ENCODE results near the gene CCDC12. TPM values are rescaled to one million over a fixed set of nuclear protein-coding genes. Genes with fewer than 3 reads are reported as not detected.
A peak's percentile ranks its signal among the peaks of the same experiment; 100 is the strongest.

The CCDC12 gene
- total RNA-seq (97.3 and 99.0 TPM in 2 replicates), polyA plus RNA-seq (84.0 and 96.7 TPM in 2 replicates), polyA minus RNA-seq (57.4 and 74.1 TPM in 2 replicates)
- total RNA-seq (2013): 76.4 TPM

GRCh38 chr3:46976326-46977190 lies at the start of gene CCDC12:
Gene CCDC12 (minus strand): TSS chr3:46976745. CDS start chr3:46976732, 13 bp downstream.
- no peaks in the 10 kb centered on the region for H3K27me3 ChIP-seq (replicated peaks in 1 of 4; ENCODE audit: control extremely low read depth in 1 of 4, control insufficient read depth in 3 of 4, insufficient read depth in 4 of 4, low read length in 3 of 4)
- TF ChIP-seq, protein P1, sequence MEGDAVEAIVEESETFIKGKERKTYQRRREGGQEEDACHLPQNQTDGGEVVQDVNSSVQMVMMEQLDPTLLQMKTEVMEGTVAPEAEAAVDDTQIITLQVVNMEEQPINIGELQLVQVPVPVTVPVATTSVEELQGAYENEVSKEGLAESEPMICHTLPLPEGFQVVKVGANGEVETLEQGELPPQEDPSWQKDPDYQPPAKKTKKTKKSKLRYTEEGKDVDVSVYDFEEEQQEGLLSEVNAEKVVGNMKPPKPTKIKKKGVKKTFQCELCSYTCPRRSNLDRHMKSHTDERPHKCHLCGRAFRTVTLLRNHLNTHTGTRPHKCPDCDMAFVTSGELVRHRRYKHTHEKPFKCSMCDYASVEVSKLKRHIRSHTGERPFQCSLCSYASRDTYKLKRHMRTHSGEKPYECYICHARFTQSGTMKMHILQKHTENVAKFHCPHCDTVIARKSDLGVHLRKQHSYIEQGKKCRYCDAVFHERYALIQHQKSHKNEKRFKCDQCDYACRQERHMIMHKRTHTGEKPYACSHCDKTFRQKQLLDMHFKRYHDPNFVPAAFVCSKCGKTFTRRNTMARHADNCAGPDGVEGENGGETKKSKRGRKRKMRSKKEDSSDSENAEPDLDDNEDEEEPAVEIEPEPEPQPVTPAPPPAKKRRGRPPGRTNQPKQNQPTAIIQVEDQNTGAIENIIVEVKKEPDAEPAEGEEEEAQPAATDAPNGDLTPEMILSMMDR (IDR thresholded peaks at IDR 0.05): no peak
- TF ChIP-seq EZH2 (IDR thresholded peaks at IDR 0.05; ENCODE audit: borderline replicate concordance, insufficient read depth, low read depth, low read length, poor library complexity, severe bottlenecking): no peak
- H3K4me3 ChIP-seq (ENCODE audit: control extremely low read depth in 1 of 5, extremely low read depth in 1 of 5, insufficient read depth in 1 of 5, low read depth in 2 of 5, low read length in 4 of 5): peak within 1 kb of the TSS; percentile 63 to 91 (median 85)
- no peaks in the 10 kb centered on the region for H3K36me3 ChIP-seq (replicated peaks in 1 of 2; ENCODE audit: control extremely low read depth in 1 of 2, control insufficient read depth in 1 of 2, extremely low read depth in 1 of 2, insufficient read depth in 2 of 2, low read length in 1 of 2)
- H3K9me3 Mint-ChIP-seq (ENCODE audit: insufficient read depth): no peaks in the 10 kb centered on the region
- peaks cover 89% of the 10 kb centered on the region for H3K79me2 ChIP-seq (ENCODE audit: control insufficient read depth, insufficient read depth, low read length)
- H3K4me1 ChIP-seq (ENCODE audit: control insufficient read depth in 2 of 2, insufficient read depth in 2 of 2, low read length in 2 of 2): peaks cover 69 to 87% of the 10 kb centered on the region in 2 donors
- H3K4me1 Mint-ChIP-seq: peaks cover 69% of the 10 kb centered on the region
- peak within 1 kb of the TSS; percentile 99 for H2AFZ ChIP-seq (ENCODE audit: insufficient read depth, low read depth, low read length, poor library complexity, severe bottlenecking)
- ATAC-seq (ENCODE audit: low read depth) (peak; percentile 75), DNase-seq (peak; percentile 98)
- H3K9ac ChIP-seq (ENCODE audit: low read length): peak within 1 kb of the TSS; percentile 88
- H4K20me1 ChIP-seq (ENCODE audit: control insufficient read depth, insufficient read depth, low read length, poor library complexity, severe bottlenecking): peaks cover 47% of the 10 kb centered on the region
- POLR2A ChIA-PET: interaction anchor here (0.6 to 2.1 kb wide), 19 partner anchors 11 to 803 kb away, joined by 3 to 14 read pairs (median 4); partner anchors contain the start of gene SETD2
- H3K27ac Mint-ChIP-seq: peak within 1 kb of the TSS; percentile 97
- WGBS (ENCODE audit: insufficient coverage): under 1% methylated on average over 50 of the region's 64 CpGs
- no peaks in the 10 kb centered on the region for H3K9me3 ChIP-seq (ENCODE audit: control extremely low read depth in 1 of 3, control insufficient read depth in 2 of 3, insufficient read depth in 1 of 3, low read length in 2 of 3)
- peak within 1 kb of the TSS; percentile 96 for H3K4me3 Mint-ChIP-seq
- H3K4me2 ChIP-seq (replicated peaks; ENCODE audit: low read depth, low read length, poor library complexity, severe bottlenecking): peak within 1 kb of the TSS; percentile 90
- CTCF ChIA-PET: interaction anchor here (0.6 to 1.1 kb wide), 5 partner anchors 10 to 91 kb away, joined by 3 to 4 read pairs (median 3); no protein-coding TSS in a partner anchor
- H3K27me3 Mint-ChIP-seq: no peaks in the 10 kb centered on the region
- intact Hi-C loops (cut with micrococcal nuclease): loop anchor here (1.0 to 5.0 kb wide), 6 partner anchors 14 to 806 kb away; partner anchors contain the start of genes KIF9, KLHL18, SETD2 and SMARCC1
- peak within 1 kb of the TSS; percentile 75 to 88 for H3K27ac ChIP-seq (ENCODE audit: low read length in 2 of 2)

GRCh38 chr3:47024932-47025331 lies 48.4 kb upstream of the CCDC12 start:
- H3K4me3 Mint-ChIP-seq: no peak overlapping the region
- intact Hi-C loops (cut with micrococcal nuclease): no loop called here
- H3K9me3 Mint-ChIP-seq (ENCODE audit: insufficient read depth): peaks cover 3% of the 10 kb centered on the region
- H3K27ac ChIP-seq (ENCODE audit: low read length in 2 of 2): no peak overlapping the region
- H3K4me3 ChIP-seq (ENCODE audit: control extremely low read depth in 1 of 5, extremely low read depth in 1 of 5, insufficient read depth in 1 of 5, low read depth in 2 of 5, low read length in 4 of 5): no peak overlapping the region
- H4K20me1 ChIP-seq (ENCODE audit: control insufficient read depth, insufficient read depth, low read length, poor library complexity, severe bottlenecking): peaks cover 55% of the 10 kb centered on the region
- peaks cover 72% of the 10 kb centered on the region for H3K79me2 ChIP-seq (ENCODE audit: control insufficient read depth, insufficient read depth, low read length)
- CTCF ChIA-PET: interaction anchor here (0.7 to 0.8 kb wide), 2 partner anchors 15 to 28 kb away, joined by 3 read pairs; no protein-coding TSS in a partner anchor
- H3K27me3 ChIP-seq (replicated peaks in 1 of 4; ENCODE audit: control extremely low read depth in 1 of 4, control insufficient read depth in 3 of 4, insufficient read depth in 4 of 4, low read length in 3 of 4): no peaks in the 10 kb centered on the region
- H3K9ac ChIP-seq (ENCODE audit: low read length): no peak overlapping the region
- H2AFZ ChIP-seq (ENCODE audit: insufficient read depth, low read depth, low read length, poor library complexity, severe bottlenecking): no peak overlapping the region
- H3K27ac Mint-ChIP-seq: no peak overlapping the region
- no peaks in the 10 kb centered on the region for H3K27me3 Mint-ChIP-seq
- H3K4me2 ChIP-seq (replicated peaks; ENCODE audit: low read depth, low read length, poor library complexity, severe bottlenecking): no peak overlapping the region
- no peak for TF ChIP-seq EZH2 (IDR thresholded peaks at IDR 0.05; ENCODE audit: borderline replicate concordance, insufficient read depth, low read depth, low read length, poor library complexity, severe bottlenecking)
- TF ChIP-seq, protein P1 (IDR thresholded peaks at IDR 0.05): no peak
- POLR2A ChIA-PET: no interaction called here
- H3K4me1 Mint-ChIP-seq: peaks cover 23% of the 10 kb centered on the region
- no peaks in the 10 kb centered on the region for H3K9me3 ChIP-seq (ENCODE audit: control extremely low read depth in 1 of 3, control insufficient read depth in 2 of 3, insufficient read depth in 1 of 3, low read length in 2 of 3)
- H3K4me1 ChIP-seq (ENCODE audit: control insufficient read depth in 2 of 2, insufficient read depth in 2 of 2, low read length in 2 of 2): no peaks in the 10 kb centered on the region
- ATAC-seq (ENCODE audit: low read depth) (no peak), DNase-seq (no peak)
- H3K36me3 ChIP-seq (replicated peaks in 1 of 2; ENCODE audit: control extremely low read depth in 1 of 2, control insufficient read depth in 1 of 2, extremely low read depth in 1 of 2, insufficient read depth in 2 of 2, low read length in 1 of 2): peaks cover 2 to 29% of the 10 kb centered on the region in 2 experiments

Measured in B cell (primary cell).